HepG2 (cell line): ENCODE results near the gene WIPF2. TPM values are rescaled to one million over a fixed set of nuclear protein-coding genes. Genes with fewer than 3 reads are reported as not detected.

Source experiments
- ATAC-seq: fragments of 200-7000 bp; cut with Tn5 transposase; 3 replicates; pipeline ENCODE4 v1.9.1; 2020; ENCODE audit warnings: mild to moderate bottlenecking, moderate library complexity
- BruUV-seq: library from RNA; stranded (reverse); fragments of 400-500 nt; replicated peaks from 2 replicates; lab custom pipeline; 2021; lab: Mats Ljungman, UMichigan
- CTCF ChIA-PET: fragments of 300-600 bp; formaldehyde crosslinking; extraction: SDS; loops from one replicate; lab custom pipeline; 2021; ENCODE audit warnings: low total read pairs, inconsistent platforms, low intra/inter-chr PET ratio; lab: Yijun Ruan, JAX
- POLR2A ChIA-PET: fragments of 350-600 bp; sonication (Branson Sonifier 250); formaldehyde crosslinking; loops from one replicate; lab custom pipeline; 2020; ENCODE audit warnings: antibody characterized with exemption, inconsistent platforms; lab: Yijun Ruan, JAX
- DNase-seq: peaks from one replicate; pipeline ENCODE4 v3.0.0-alpha.2; 2015; ENCODE audit warnings: low spot score
- FAIRE-seq: peaks from 3 replicates; lab custom pipeline; 2011; peaks lifted over from hg19 to GRCh38; lab: Jason Lieb, UNC
- H2AFZ ChIP-seq: one replicate; pipeline ENCODE4 v1.6.1; 2011; ENCODE audit warnings: low read length, inconsistent platforms
- H3K27ac ChIP-seq: fragments of 300-600 bp; 3 replicates; pipeline ENCODE4 v1.8.0; 2011; ENCODE audit warnings: mixed run types, mild to moderate bottlenecking, mixed read lengths, low read length, inconsistent platforms; ENCODE audit not compliant: insufficient read depth; ENCODE audit errors: extremely low read length
- H3K27me3 ChIP-seq, 2 experiments: fragments of 200-600 bp in 1 of 2; 2 replicates in 1 of 2; 3 replicates in 1 of 2; pipeline versions ENCODE4 v1.6.0 to v1.8.0; 2011; ENCODE audit warnings: low read length in 2 of 2, mild to moderate bottlenecking in 2 of 2, moderate library complexity in 2 of 2, inconsistent platforms in 1 of 2; ENCODE audit not compliant: insufficient read depth in 2 of 2, control insufficient read depth in 1 of 2
- H3K36me3 ChIP-seq, 2 experiments: fragments of 200-600 bp in 1 of 2; replicated peaks in 1 of 2; 2 replicates in 1 of 2; 3 replicates in 1 of 2; pipeline versions ENCODE4 v1.5.1 to v1.8.0; 2011; ENCODE audit warnings: low read length in 2 of 2, inconsistent platforms in 1 of 2; ENCODE audit not compliant: insufficient read depth in 2 of 2, control insufficient read depth in 1 of 2
- H3K4me1 ChIP-seq: 2 replicates; pipeline ENCODE4 v1.5.1; 2012; ENCODE audit warnings: low read length, inconsistent platforms; ENCODE audit not compliant: insufficient read depth
- H3K4me2 ChIP-seq: 2 replicates; pipeline ENCODE4 v1.6.0; 2011; ENCODE audit warnings: low read depth, low read length, inconsistent platforms
- H3K4me3 ChIP-seq, 3 experiments: fragments of 200-600 bp in 1 of 3; sonication (generic), shearing (Covaris generic) in 1 of 3; replicated peaks in 1 of 3; 2 replicates each; pipeline ENCODE4 v1.5.1; 2011 to 2016; ENCODE audit warnings: low read length in 3 of 3, inconsistent platforms in 2 of 3, low read depth in 2 of 3, mild to moderate bottlenecking in 2 of 3, control low read depth in 1 of 3, mixed read lengths in 1 of 3; ENCODE audit not compliant: insufficient read depth in 1 of 3
- H3K79me2 ChIP-seq: one replicate; pipeline ENCODE4 v1.6.1; 2011; ENCODE audit warnings: low read length, inconsistent platforms; ENCODE audit not compliant: insufficient read depth
- H3K9ac ChIP-seq: 2 replicates; pipeline ENCODE4 v1.6.0; 2011; ENCODE audit warnings: mild to moderate bottlenecking, low read depth, low read length, inconsistent platforms; ENCODE audit not compliant: insufficient read depth
- H3K9me3 ChIP-seq: 2 replicates; pipeline ENCODE4 v1.5.1; 2012; ENCODE audit warnings: mild to moderate bottlenecking, low read length
- H4K20me1 ChIP-seq: 2 replicates; pipeline ENCODE4 v1.6.0; 2011; ENCODE audit warnings: inconsistent platforms, mild to moderate bottlenecking, low read length, moderate library complexity; ENCODE audit not compliant: insufficient read depth
- EP300 ChIP-seq, 3 experiments: sonication (generic) in 1 of 3; formaldehyde crosslinking in 1 of 3; IDR thresholded peaks; 2 replicates each; pipeline versions ENCODE4 v1.5.1 to v1.6.1; 2011 to 2020; ENCODE audit warnings: low read depth in 2 of 3, low read length in 2 of 3, borderline replicate concordance in 1 of 3, improper control_type of control experiment in 1 of 3, mild to moderate bottlenecking in 1 of 3, missing genetic modification reagents in 1 of 3, moderate library complexity in 1 of 3
- ERF ChIP-seq: IDR thresholded peaks from 2 replicates; pipeline ENCODE4 v1.6.1; 2018; ENCODE audit warnings: missing biosample characterization, missing genetic modification reagents
- FOSL2 ChIP-seq: sonication (generic); formaldehyde crosslinking; IDR thresholded peaks from 2 replicates; pipeline ENCODE4 v1.4.0; 2020; ENCODE audit warnings: missing genetic modification reagents
- GATAD2A ChIP-seq: IDR thresholded peaks from 2 replicates; pipeline ENCODE4 v1.6.1; 2016
- HIC2 ChIP-seq: sonication (generic); formaldehyde crosslinking; IDR thresholded peaks from 2 replicates; pipeline ENCODE4 v1.9.0; 2022; ENCODE audit warnings: low read depth, missing genetic modification reagents
- JUN ChIP-seq: sonication (generic); formaldehyde crosslinking; IDR thresholded peaks from 2 replicates; pipeline ENCODE4 v1.4.0; 2020; ENCODE audit warnings: mild to moderate bottlenecking, missing genetic modification reagents
- JUNB ChIP-seq: sonication (generic); formaldehyde crosslinking; IDR thresholded peaks from 2 replicates; pipeline ENCODE4 v1.8.0; 2022; ENCODE audit warnings: missing genetic modification reagents, mild to moderate bottlenecking, borderline replicate concordance
- KDM4B ChIP-seq: sonication (generic); formaldehyde crosslinking; IDR thresholded peaks from 2 replicates; pipeline ENCODE4 v1.4.0; 2020; ENCODE audit warnings: missing genetic modification reagents
- LCORL ChIP-seq, 2 experiments: fragments of 450-650 bp in 1 of 2; sonication (generic) in 1 of 2; formaldehyde crosslinking in 1 of 2; IDR thresholded peaks; 2 replicates each; pipeline versions ENCODE4 v1.5.0 to v1.6.1; 2017 to 2020; ENCODE audit warnings: antibody characterized with exemption in 1 of 2, missing genetic modification reagents in 1 of 2
- MXI1 ChIP-seq: IDR thresholded peaks from 3 replicates; pipeline ENCODE4 v1.6.1; 2012; ENCODE audit warnings: low read depth, low read length, inconsistent platforms, borderline replicate concordance
- NONO ChIP-seq, 2 experiments: fragments of 450-650 bp in 1 of 2; sonication (generic) in 1 of 2; formaldehyde crosslinking in 1 of 2; IDR thresholded peaks in 1 of 2; conservative IDR thresholded peaks in 1 of 2; 2 replicates each; pipeline versions ENCODE4 v1.6.1 to v1.8.0; 2017 to 2022; ENCODE audit warnings: mild to moderate bottlenecking in 1 of 2, missing genetic modification reagents in 1 of 2, moderate library complexity in 1 of 2
- SOX5 ChIP-seq: IDR thresholded peaks from 2 replicates; pipeline ENCODE4 v1.6.1; 2016; ENCODE audit warnings: borderline replicate concordance
- SPEN ChIP-seq: sonication (generic); formaldehyde crosslinking; IDR thresholded peaks from 2 replicates; pipeline ENCODE4 v1.5.1; 2020; ENCODE audit warnings: low read depth, mild to moderate bottlenecking, missing genetic modification reagents
- TEAD3 ChIP-seq: optimal IDR thresholded peaks from 2 replicates; pipeline ENCODE3; 2016; ENCODE audit warnings: borderline replicate concordance
- ZNF503 ChIP-seq: sonication (generic); formaldehyde crosslinking; IDR thresholded peaks from 2 replicates; pipeline ENCODE4 v1.4.0; 2020; ENCODE audit warnings: missing genetic modification reagents
- ZNF687 ChIP-seq: sonication (generic); formaldehyde crosslinking; IDR thresholded peaks from 2 replicates; pipeline ENCODE4 v1.5.1; 2020; ENCODE audit warnings: mild to moderate bottlenecking, missing genetic modification reagents, moderate library complexity
- WGBS: methylation state at CpG from one replicate; pipeline ENCODE4 v1.1.6; 2017; ENCODE audit warnings: low lambda C conversion rate; 5-methylcytosine and 5-hydroxymethylcytosine counted together
- in situ Hi-C: cut with HindIII; loops from 2 replicates; pipeline ENCODE4 v1.10.0; 2017; ENCODE audit warnings: low pct_unique_long_range_greater_than_20kb; ENCODE audit not compliant: extremely low pct_ligation_motif_present
- intact Hi-C: fragments of 100-400 bp; cut with micrococcal nuclease; formaldehyde crosslinking; loops from one replicate; pipeline ENCODE4 v1.10.0; 2022; ENCODE audit not compliant: unreplicated experiment
- polyA plus RNA-seq, 8 experiments: library from polyadenylated mRNA; depleted of rRNA in 3 of 8; stranded (reverse) in 7 of 8; unstranded in 1 of 8; fragments of >200 nt; fragmentation: Illumina TruSeq in 4 of 8; extraction: Trizol in 4 of 8; gene quantifications; 2 replicates each; pipeline versions ENCODE4 v1.2.1 to v1.2.3, GENCODE V29; 2011 to 2016; ENCODE audit warnings: low read depth in 4 of 8, missing spikeins in 1 of 8, mixed read lengths in 1 of 8; ENCODE audit not compliant: insufficient read depth in 1 of 8
- total RNA-seq, 5 experiments: library from RNA; depleted of rRNA; stranded (reverse); fragments of >200 nt; fragmentation: Illumina TruSeq; extraction: Trizol; gene quantifications; 2 replicates each; pipeline ENCODE4 v1.2.3, GENCODE V29; 2016; ENCODE audit warnings: low read depth in 1 of 5

WIPF2 gene
- total and polyA plus RNA-seq, 2 of the 13 experiments (the other 11 are each of a cell fraction or from before 2014, with no cell fraction given) = 7.2 to 10.8 TPM

- no peaks in the 10 kb centered on the region for H3K36me3 ChIP-seq
- WGBS = 20% methylated on average over 1 of the region's 3 CpGs
- H3K4me1 ChIP-seq = peaks cover 86% of the 10 kb centered on the region
- no peak for ATAC-seq
- POLR2A ChIA-PET = interaction anchor here (1.1 to 3.5 kb wide), 3 partner anchors 27 to 38 kb away, joined by 3 to 13 read pairs (median 3); no protein-coding TSS in a partner anchor
- H2AFZ ChIP-seq = no peak overlapping the region
- no peak for FAIRE-seq
- intact Hi-C loops (no loop called here), in situ Hi-C loops (no loop called here)
- no peaks in the 10 kb centered on the region for H3K9me3 ChIP-seq
- peak; percentile 78 for DNase-seq
- H4K20me1 ChIP-seq = no peaks in the 10 kb centered on the region
- H3K9ac ChIP-seq = no peak overlapping the region
- CTCF ChIA-PET = interaction anchor here (0.6 kb wide), 1 partner anchor 38 kb away, joined by 3 read pairs; no protein-coding TSS in a partner anchor
- H3K27me3 ChIP-seq = no peaks in the 10 kb centered on the region; a peak in 1 of 5 replicates
- no peak overlapping the region for H3K27ac ChIP-seq
- H3K4me3 ChIP-seq = no peak overlapping the region
- H3K4me2 ChIP-seq = no peak overlapping the region
- H3K79me2 ChIP-seq = peaks cover 14% of the 10 kb centered on the region
- BruUV-seq = no TSS peak
- TF ChIP-seq LCORL (IDR thresholded peaks at IDR 0.05) (peak; percentile 93), LCORL (CRISPR knock-in tag; IDR thresholded peaks at IDR 0.05) (no peak), TEAD3 (CRISPR knock-in tag) (peak; percentile 76), NONO (IDR thresholded peaks at IDR 0.05) (no peak), NONO (CRISPR knock-in tag; conservative IDR thresholded peaks at IDR 0.05) (no peak), EP300 (IDR thresholded peaks at IDR 0.05; ENCODE audit: low read depth in 2 of 2, low read length in 2 of 2) (peak in 1 of 2 experiments; percentile 19; a peak in 1 of 4 replicates), EP300 (CRISPR knock-in tag; IDR thresholded peaks at IDR 0.05; ENCODE audit: borderline replicate concordance) (no peak; the same call in 1 of the 2 replicates), SPEN (no peak), MXI1 (0 out of 3 replicates have a peak, but pooled peaks have one; percentile 45), SOX5 (CRISPR knock-in tag) (no peak), GATAD2A (CRISPR knock-in tag) (peak; percentile 46; the same call in 1 of the 2 replicates), ERF (CRISPR knock-in tag) (no peak), HIC2 (CRISPR knock-in tag) (peak; percentile 96), JUN (peak; percentile 65; the same call in 1 of the 2 replicates), FOSL2 (CRISPR knock-in tag) (peak; percentile 98), KDM4B (CRISPR knock-in tag) (no peak), ZNF687 (peak; percentile 34; the same call in 1 of the 2 replicates), ZNF503 (no peak), JUNB (CRISPR knock-in tag) (peak; percentile 38; the same call in 1 of the 2 replicates)
Observed at GRCh38 chr17:40314584-40314956, 95.5 kb downstream of the WIPF2 start.
